ENCODE measurements around the gene DCHS2. TPM values are rescaled to one million over a fixed set of nuclear protein-coding genes. Genes with fewer than 3 reads are reported as not detected.

Gene DCHS2
- total and polyA plus RNA-seq, 2 experiments from 2014 or later: 0.12 to 1.7 TPM

- Histone ChIP-seq H3K36me3 (replicated peaks; ENCODE audit: insufficient read depth, low read depth) (no peaks in the 10 kb centered on the region), H3K27ac (no peak overlapping the region), H3K4me2 (no peak overlapping the region), H3K27me3 (no peaks in the 10 kb centered on the region), H3K9me2 (replicated peaks; ENCODE audit: insufficient read depth) (no peaks in the 10 kb centered on the region), H3K9me3 (ENCODE audit: low read depth) (peaks cover 5% of the 10 kb centered on the region), H2AFZ (no peak overlapping the region), H3K79me2 (no peaks in the 10 kb centered on the region), H4K20me1 (ENCODE audit: insufficient read depth, poor library complexity, severe bottlenecking) (no peaks in the 10 kb centered on the region), H3K4me3 (no peak overlapping the region), H3K4me1 (ENCODE audit: insufficient read depth) (no peaks in the 10 kb centered on the region)
- WGBS (ENCODE audit: low lambda C conversion rate, missing lambda C conversion rate): 49% methylated on average over 4 of the region's 4 CpGs
- DNase-seq (ENCODE audit: low spot score): peak; percentile 35
- TF ChIP-seq CTCF (IDR thresholded peaks at IDR 0.05; ENCODE audit: poor library complexity) (peak; percentile 52), EZH2phosphoT487 (IDR thresholded peaks at IDR 0.05; ENCODE audit: low read depth, severe bottlenecking, unreplicated experiment) (no peak)
Measured at GRCh38 chr4:154314248-154314647, 177.4 kb downstream of the DCHS2 start.

DNA sequence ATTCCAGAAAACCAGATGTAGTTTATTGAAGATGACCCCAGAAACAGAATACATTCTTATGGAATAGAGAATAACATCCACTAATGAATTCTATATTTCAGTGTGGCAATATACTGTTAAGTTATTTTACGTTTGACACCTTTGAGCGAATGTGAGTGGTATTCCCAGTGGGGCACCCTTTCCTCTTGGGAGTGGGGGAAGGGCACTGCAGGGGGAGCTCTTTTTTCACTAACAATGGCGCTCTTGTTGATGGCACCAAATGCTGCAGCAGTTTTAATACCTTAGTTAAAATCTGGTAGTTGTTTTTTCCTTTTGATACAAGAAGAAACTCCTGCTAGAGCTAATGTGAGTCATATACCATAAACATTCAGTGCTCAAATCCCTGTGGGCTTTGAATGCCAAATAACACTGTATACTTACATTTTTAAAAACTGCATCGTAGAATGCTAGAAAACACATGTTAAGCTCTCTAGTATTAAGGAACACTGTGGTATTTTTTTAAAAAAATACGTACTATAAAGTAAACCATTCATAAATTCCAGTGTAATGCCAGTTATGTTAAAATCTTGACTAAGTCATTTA, 178.5 kb downstream of the DCHS2 start:
- H3K36me3 ChIP-seq (replicated peaks; ENCODE audit: insufficient read depth, low read depth): no peaks in the 10 kb centered on the region
- no peaks in the 10 kb centered on the region for H3K9me3 ChIP-seq (ENCODE audit: low read depth)
- TF ChIP-seq CTCF (IDR thresholded peaks at IDR 0.05; ENCODE audit: poor library complexity) (no peak), EZH2 (IDR thresholded peaks at IDR 0.05; ENCODE audit: borderline replicate concordance) (no peak), EZH2phosphoT487 (IDR thresholded peaks at IDR 0.05; ENCODE audit: low read depth, severe bottlenecking, unreplicated experiment) (no peak)
- H3K4me1 ChIP-seq (ENCODE audit: insufficient read depth): no peaks in the 10 kb centered on the region
- H2AFZ ChIP-seq: no peak overlapping the region
- H3K9me2 ChIP-seq (replicated peaks; ENCODE audit: insufficient read depth): no peaks in the 10 kb centered on the region
- no peak overlapping the region for H3K4me2 ChIP-seq
- no peaks in the 10 kb centered on the region for H3K27me3 ChIP-seq
- no peak overlapping the region for H3K4me3 ChIP-seq
- no peaks in the 10 kb centered on the region for H3K79me2 ChIP-seq
- no peaks in the 10 kb centered on the region for H4K20me1 ChIP-seq (ENCODE audit: insufficient read depth, poor library complexity, severe bottlenecking)
- WGBS (ENCODE audit: low lambda C conversion rate, missing lambda C conversion rate): 75% methylated on average over 5 of the region's 5 CpGs
- no peak for DNase-seq (ENCODE audit: low spot score)
- no peak overlapping the region for H3K27ac ChIP-seq

- no peaks in the 10 kb centered on the region for H3K36me3 ChIP-seq (replicated peaks; ENCODE audit: insufficient read depth, low read depth)
- H3K27ac ChIP-seq: no peak overlapping the region
- H3K4me1 ChIP-seq (ENCODE audit: insufficient read depth): no peaks in the 10 kb centered on the region
- WGBS (ENCODE audit: low lambda C conversion rate, missing lambda C conversion rate): 76% methylated on average over 7 of the region's 7 CpGs
- TF ChIP-seq EZH2 (IDR thresholded peaks at IDR 0.05; ENCODE audit: borderline replicate concordance) (no peak), CTCF (IDR thresholded peaks at IDR 0.05; ENCODE audit: poor library complexity) (no peak), EZH2phosphoT487 (IDR thresholded peaks at IDR 0.05; ENCODE audit: low read depth, severe bottlenecking, unreplicated experiment) (no peak)
- H3K9me2 ChIP-seq (replicated peaks; ENCODE audit: insufficient read depth): no peaks in the 10 kb centered on the region
- no peaks in the 10 kb centered on the region for H3K27me3 ChIP-seq
- H3K79me2 ChIP-seq: no peaks in the 10 kb centered on the region
- H2AFZ ChIP-seq: no peak overlapping the region
- no peak overlapping the region for H3K4me2 ChIP-seq
- H3K9me3 ChIP-seq (ENCODE audit: low read depth): no peaks in the 10 kb centered on the region
- no peak overlapping the region for H3K4me3 ChIP-seq
- H4K20me1 ChIP-seq (ENCODE audit: insufficient read depth, poor library complexity, severe bottlenecking): no peaks in the 10 kb centered on the region
- no peak for DNase-seq (ENCODE audit: low spot score)
Measured at GRCh38 chr4:154312246-154312645, 179.4 kb downstream of the DCHS2 start.

DNA sequence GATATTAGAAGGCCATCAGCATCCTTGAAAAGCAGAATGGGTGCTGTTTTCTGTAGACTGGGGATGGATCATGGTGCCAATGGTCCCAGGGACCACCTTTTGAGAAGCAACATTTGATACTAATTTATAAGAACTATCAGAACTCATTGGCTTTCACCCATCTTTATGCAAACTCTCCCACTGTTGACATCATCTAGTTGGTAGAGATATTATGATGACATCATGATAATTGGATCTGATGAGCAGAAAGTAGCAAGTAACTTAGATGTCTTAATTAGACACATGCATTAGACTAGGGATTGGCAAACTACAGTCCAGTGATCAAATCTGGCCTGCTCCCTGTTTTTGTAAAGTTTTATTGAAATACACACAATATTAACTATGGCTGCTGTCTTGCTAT, 181.0 kb downstream of the DCHS2 start:
- TF ChIP-seq EZH2phosphoT487 (IDR thresholded peaks at IDR 0.05; ENCODE audit: low read depth, severe bottlenecking, unreplicated experiment) (no peak), EZH2 (IDR thresholded peaks at IDR 0.05; ENCODE audit: borderline replicate concordance) (no peak), CTCF (IDR thresholded peaks at IDR 0.05; ENCODE audit: poor library complexity) (no peak)
- no peaks in the 10 kb centered on the region for H4K20me1 ChIP-seq (ENCODE audit: insufficient read depth, poor library complexity, severe bottlenecking)
- no peaks in the 10 kb centered on the region for H3K79me2 ChIP-seq
- no peak overlapping the region for H3K27ac ChIP-seq
- H3K27me3 ChIP-seq: no peaks in the 10 kb centered on the region
- no peak overlapping the region for H3K4me3 ChIP-seq
- H3K36me3 ChIP-seq (replicated peaks; ENCODE audit: insufficient read depth, low read depth): no peaks in the 10 kb centered on the region
- no peaks in the 10 kb centered on the region for H3K4me1 ChIP-seq (ENCODE audit: insufficient read depth)
- no peak overlapping the region for H3K4me2 ChIP-seq
- H3K9me3 ChIP-seq (ENCODE audit: low read depth): no peaks in the 10 kb centered on the region
- H3K9me2 ChIP-seq (replicated peaks; ENCODE audit: insufficient read depth): no peaks in the 10 kb centered on the region
- no peak overlapping the region for H2AFZ ChIP-seq
- no peak for DNase-seq (ENCODE audit: low spot score)
